ENCODE data around the gene PSMD9. TPM values are rescaled to one million over a fixed set of nuclear protein-coding genes. Genes with fewer than 3 reads are reported as not detected.

Gene PSMD9, protein sequence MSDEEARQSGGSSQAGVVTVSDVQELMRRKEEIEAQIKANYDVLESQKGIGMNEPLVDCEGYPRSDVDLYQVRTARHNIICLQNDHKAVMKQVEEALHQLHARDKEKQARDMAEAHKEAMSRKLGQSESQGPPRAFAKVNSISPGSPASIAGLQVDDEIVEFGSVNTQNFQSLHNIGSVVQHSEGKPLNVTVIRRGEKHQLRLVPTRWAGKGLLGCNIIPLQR
- total RNA-seq, result 61.9 and 144 TPM in 2 replicates

DNA sequence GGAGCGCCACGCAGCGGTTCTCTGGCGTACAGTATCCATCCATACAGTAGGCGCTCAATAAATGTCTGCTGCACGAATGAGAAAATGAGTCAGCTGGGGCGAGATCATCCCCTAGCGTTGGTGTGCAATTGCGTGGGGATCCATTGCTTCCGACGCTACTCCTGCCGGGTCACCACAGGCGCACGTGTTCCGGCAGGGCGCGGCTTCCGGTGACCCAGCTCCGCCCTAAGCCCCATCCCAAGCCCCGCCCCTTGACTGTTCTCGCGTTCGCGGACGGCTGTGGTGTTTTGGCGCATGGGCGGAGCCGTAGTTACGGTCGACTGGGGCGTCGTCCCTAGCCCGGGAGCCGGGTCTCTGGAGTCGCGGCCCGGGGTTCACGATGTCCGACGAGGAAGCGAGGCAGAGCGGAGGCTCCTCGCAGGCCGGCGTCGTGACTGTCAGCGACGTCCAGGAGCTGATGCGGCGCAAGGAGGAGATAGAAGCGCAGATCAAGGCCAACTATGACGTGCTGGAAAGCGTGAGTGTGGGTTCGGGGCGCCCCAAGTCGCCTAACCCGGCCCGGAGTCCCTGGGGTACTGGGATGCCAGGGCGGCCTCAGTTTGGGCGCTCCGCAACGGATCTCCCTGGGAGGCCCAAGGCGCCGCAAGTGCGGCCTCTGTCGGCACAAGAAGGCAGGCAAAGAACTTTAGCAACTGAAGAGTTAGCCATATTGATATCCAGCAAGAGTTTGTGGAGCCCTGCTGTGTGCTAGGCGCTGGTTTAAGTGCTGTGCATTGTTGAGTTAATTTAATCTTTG is at the start of gene PSMD9:
TSS of gene PSMD9 (plus strand) at position 313 of the 796 bp plus-strand sequence. CDS start at position 380, 67 bp downstream.

DNA sequence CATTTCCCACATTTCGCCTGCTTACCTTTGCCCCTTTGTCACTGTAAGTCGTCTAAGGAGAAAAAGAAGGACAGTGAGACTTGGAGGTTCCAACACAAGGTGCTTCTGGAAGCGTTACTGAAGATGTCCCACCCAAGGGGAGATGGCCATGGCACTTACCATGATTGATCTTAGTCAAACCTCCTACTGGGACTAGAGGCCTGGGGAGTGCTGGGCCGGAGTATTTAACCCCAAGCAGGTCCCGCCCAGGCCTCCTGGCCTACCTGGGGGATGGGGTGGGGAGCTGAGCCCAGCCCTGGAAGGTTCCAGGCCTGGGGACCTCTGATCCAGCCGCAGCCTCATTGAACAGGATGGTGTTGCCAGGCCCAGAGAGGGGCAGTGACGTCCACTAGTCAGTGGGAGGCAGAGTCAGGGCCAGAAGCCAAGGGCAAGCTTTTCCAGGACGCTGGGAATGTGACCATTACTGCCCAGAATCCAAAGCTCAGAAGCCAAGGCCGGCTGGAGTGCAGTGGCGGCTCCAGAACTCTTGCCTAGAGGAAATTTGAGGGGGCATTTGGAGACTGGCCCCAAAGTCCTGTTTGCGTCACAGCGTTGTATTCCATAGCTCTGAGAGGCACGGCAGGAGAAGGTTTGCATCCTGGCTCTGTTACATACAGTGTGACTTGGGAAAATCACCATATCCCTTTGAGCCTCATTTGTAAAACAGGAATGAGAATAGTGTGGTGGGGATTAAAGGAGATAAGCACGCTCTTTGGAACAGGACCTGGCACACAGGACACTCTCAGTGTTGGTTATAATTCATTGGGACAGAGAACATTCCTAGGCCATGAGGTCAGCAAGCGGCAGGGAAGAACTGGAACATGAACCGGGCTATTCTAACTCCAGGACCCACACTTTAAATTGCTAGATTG is 29.7 kb upstream of the PSMD9 start, which contains the start of gene HPD:
TSS of gene HPD (minus strand) at position 198 of the 911 bp plus-strand sequence. CDS start at position 162, 36 bp downstream.

DNA sequence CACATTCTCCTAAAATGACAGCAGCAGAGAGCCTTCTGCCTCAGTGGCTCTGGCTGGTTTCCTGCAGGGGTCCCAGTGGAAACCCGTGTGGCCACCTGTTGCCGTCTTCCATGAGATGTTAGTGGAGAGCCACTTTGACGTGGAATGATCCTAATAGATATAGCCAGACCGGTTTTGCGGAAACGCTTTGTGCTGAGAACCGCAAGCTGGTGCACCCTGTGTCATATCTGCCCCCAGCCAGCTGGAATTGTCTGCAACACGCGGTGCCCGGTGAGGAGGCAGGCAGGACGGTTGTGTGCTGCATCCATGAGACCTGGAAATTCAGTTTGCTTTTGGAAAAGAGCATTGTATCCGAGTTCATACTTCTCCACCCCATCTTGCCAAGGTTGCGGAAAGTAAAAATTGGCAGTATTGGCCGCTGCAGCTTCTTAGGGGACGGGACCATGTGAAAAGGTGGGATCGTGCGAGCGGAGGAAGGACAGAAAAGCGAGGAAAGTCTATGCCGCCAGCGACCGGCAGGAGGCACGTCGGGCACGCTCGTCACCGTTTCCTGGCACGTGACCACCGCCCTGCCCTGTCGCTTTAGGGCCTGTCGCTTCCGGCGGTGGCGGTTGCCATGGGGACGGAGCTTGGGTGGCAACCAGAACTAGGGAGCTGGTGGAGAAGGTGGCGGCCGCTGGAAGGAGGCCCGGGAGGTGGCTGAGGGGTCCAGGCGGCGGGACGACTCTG is 29.5 kb downstream of the PSMD9 start, which contains the start of gene CFAP251:
TSS of gene CFAP251 (plus strand) at position 643 of the 729 bp plus-strand sequence. CDS start 2,714 bp downstream, outside the sequence.

Other genes starting within 250 kb of the PSMD9 start
- 1.6 TPM in 1 of 2 replicates, not detected in the other for gene MORN3, start 219.1 kb upstream of the PSMD9 start, total RNA-seq
- 6.6 and 8.8 TPM in 2 replicates for gene TMEM120B, start 176.0 kb upstream of the PSMD9 start, total RNA-seq
- 12.9 and 32.4 TPM in 2 replicates for gene RHOF, start 95.1 kb upstream of the PSMD9 start, total RNA-seq
- gene SETD1B, start 84.8 kb upstream of the PSMD9 start, total RNA-seq, result 2.0 and 3.0 TPM in 2 replicates
- not detected in 2 replicates for gene HPD, start 29.9 kb upstream of the PSMD9 start, total RNA-seq
- 62.5 and 81.1 TPM in 2 replicates for gene CFAP251, start 29.8 kb downstream of the PSMD9 start, total RNA-seq
- gene BCL7A, start 133.1 kb downstream of the PSMD9 start, total RNA-seq, result 14.8 and 16.9 TPM in 2 replicates
- 8.5 and 10.6 TPM in 2 replicates for gene MLXIP, start 190.0 kb downstream of the PSMD9 start, total RNA-seq